Panc1 (cell line): ENCODE data around the gene KAT8. TPM values are rescaled to one million over a fixed set of nuclear protein-coding genes. Genes with fewer than 3 reads are reported as not detected.

Source experiments
- ATAC-seq: fragments of 200-7000 bp; cut with Tn5 transposase; 2 replicates; pipeline ENCODE4 v1.9.1; 2020; ENCODE audit warnings: mild to moderate bottlenecking, moderate library complexity
- BruUV-seq: library from RNA; stranded (reverse); fragments of 400-500 nt; replicated peaks from 2 replicates; lab custom pipeline; 2021; lab: Mats Ljungman, UMichigan
- CTCF ChIA-PET: fragments of 300-600 bp; sonication (Branson Sonifier 250); formaldehyde crosslinking; loops from one replicate; lab custom pipeline; 2022; ENCODE audit warnings: antibody characterized with exemption; lab: Charles Lee
- POLR2A ChIA-PET: fragments of 300-600 bp; sonication (Branson Sonifier 250); formaldehyde crosslinking; loops from one replicate; lab custom pipeline; 2022; ENCODE audit warnings: antibody characterized with exemption; lab: Charles Lee
- DNase-seq: peaks from one replicate; pipeline ENCODE4 v3.0.0-alpha.2; 2010; ENCODE audit warnings: low read depth, low spot score
- H3K27ac ChIP-seq: 2 replicates; pipeline ENCODE4 v1.5.1; 2011; ENCODE audit warnings: mild to moderate bottlenecking, low read length, inconsistent platforms
- H3K27me3 ChIP-seq: fragments of 200-500 bp; sonication (Bioruptor generic); 2 replicates; pipeline ENCODE4 v1.6.0; 2014; ENCODE audit warnings: low read length, inconsistent platforms; ENCODE audit not compliant: control insufficient read depth, insufficient read depth
- H3K36me3 ChIP-seq: fragments of 200-500 bp; sonication (Bioruptor generic); 2 replicates; pipeline ENCODE4 v1.5.1; 2014; ENCODE audit warnings: inconsistent platforms, mild to moderate bottlenecking, low read length, moderate library complexity; ENCODE audit not compliant: control insufficient read depth, insufficient read depth
- H3K4me1 ChIP-seq: 2 replicates; pipeline ENCODE4 v1.5.1; 2011; ENCODE audit warnings: inconsistent platforms, mild to moderate bottlenecking, low read length, moderate library complexity; ENCODE audit not compliant: control insufficient read depth, insufficient read depth
- H3K4me3 ChIP-seq, 2 experiments: 2 replicates each; pipeline ENCODE4 v1.5.1; 2011 to 2012; ENCODE audit warnings: low read depth in 2 of 2, low read length in 2 of 2, mild to moderate bottlenecking in 2 of 2, inconsistent platforms in 1 of 2, moderate library complexity in 1 of 2
- H3K9me3 ChIP-seq: fragments of 200-500 bp; sonication (Bioruptor generic); 2 replicates; pipeline ENCODE4 v1.5.1; 2014; ENCODE audit warnings: low read depth, mild to moderate bottlenecking, inconsistent platforms, low read length, moderate library complexity; ENCODE audit not compliant: control insufficient read depth, insufficient read depth
- CTCF ChIP-seq: fragments of 450-650 bp; IDR thresholded peaks from 2 replicates; pipeline ENCODE4 v1.5.1; 2017; ENCODE audit warnings: mild to moderate bottlenecking
- POLR2AphosphoS5 ChIP-seq: IDR thresholded peaks from 2 replicates; pipeline ENCODE4 v1.6.1; 2012; ENCODE audit warnings: mild to moderate bottlenecking, low read depth, low read length, moderate library complexity
- SIN3A ChIP-seq: IDR thresholded peaks from 2 replicates; pipeline ENCODE4 v1.6.1; 2012; ENCODE audit warnings: low read depth, mild to moderate bottlenecking, low read length, moderate library complexity, borderline replicate concordance; ENCODE audit not compliant: insufficient read depth
- TCF7L2 ChIP-seq: IDR thresholded peaks from 2 replicates; pipeline ENCODE4 v1.6.1; 2011; ENCODE audit warnings: mild to moderate bottlenecking, low read depth, low read length, inconsistent platforms
- in situ Hi-C: cut with HindIII; loops from 2 replicates; pipeline ENCODE4 v1.10.0; 2016; ENCODE audit warnings: low sequenced_read_pairs, low pct_unique_long_range_greater_than_20kb
- intact Hi-C: fragments of 100-400 bp; cut with micrococcal nuclease; formaldehyde crosslinking; loops from one replicate; pipeline ENCODE4 v1.10.0; 2022; ENCODE audit not compliant: unreplicated experiment
- total RNA-seq: library from RNA; stranded (reverse); gene quantifications from one replicate; pipeline ENCODE4 v1.2.1, GENCODE V29; 2021; ENCODE audit not compliant: unreplicated experiment
- TF ChIP-seq, protein P1 (sequence below), 2 experiments: IDR thresholded peaks; 2 replicates each; pipeline ENCODE4 v1.6.1; 2011 to 2012; ENCODE audit warnings: low read depth in 2 of 2, control low read depth in 1 of 2, low read length in 1 of 2, mild to moderate bottlenecking in 1 of 2, moderate library complexity in 1 of 2; ENCODE audit not compliant: insufficient read depth in 1 of 2

Gene KAT8
- total RNA-seq, 1 experiment from 2014 or later: 48.3 TPM

- CTCF ChIA-PET: interaction anchor here (0.7 kb wide), 1 partner anchor 237 kb away, joined by 5 read pairs; no protein-coding TSS in a partner anchor
- ATAC-seq: no peak
- intact Hi-C loops: no loop called here
Observed at GRCh38 chr16:31107465-31107867, 10.0 kb upstream of the KAT8 start.

GRCh38 chr16:31108035-31108793, 9.2 kb upstream of the KAT8 start, which contains the start of gene BCKDK:
Gene BCKDK (plus strand): TSS chr16:31108386. CDS start chr16:31109224, 838 bp downstream.
- ChIA-PET POLR2A (interaction anchor here (0.6 kb wide), 1 partner anchor 111 kb away, joined by 4 read pairs; no protein-coding TSS in a partner anchor), CTCF (no interaction called here)
- Histone ChIP-seq H3K4me1 (peaks cover 9% of the 10 kb centered on the region), H3K36me3 (no peaks in the 10 kb centered on the region; the same call in 1 of the 2 replicates), H3K9me3 (no peaks in the 10 kb centered on the region), H3K4me3 (peak within 1 kb of the TSS; percentile 78 to 94), H3K27ac (peak within 1 kb of the TSS; percentile 81), H3K27me3 (no peaks in the 10 kb centered on the region)
- TF ChIP-seq SIN3A (no peak), POLR2AphosphoS5 (peak; percentile 46)
- DNase-seq (no peak), ATAC-seq (peak; percentile 95)
- in situ Hi-C loops (no loop called here), intact Hi-C loops (no loop called here)
- no TSS peak for BruUV-seq

More at GRCh38 chr16:31107465-31107867, 10.0 kb upstream of the KAT8 start:
- in situ Hi-C loops: no loop called here
- no peak for TF ChIP-seq SIN3A
- TF ChIP-seq POLR2AphosphoS5: no peak
- TF ChIP-seq CTCF: no peak
- no peak for TF ChIP-seq TCF7L2
- TF ChIP-seq, protein P1, sequence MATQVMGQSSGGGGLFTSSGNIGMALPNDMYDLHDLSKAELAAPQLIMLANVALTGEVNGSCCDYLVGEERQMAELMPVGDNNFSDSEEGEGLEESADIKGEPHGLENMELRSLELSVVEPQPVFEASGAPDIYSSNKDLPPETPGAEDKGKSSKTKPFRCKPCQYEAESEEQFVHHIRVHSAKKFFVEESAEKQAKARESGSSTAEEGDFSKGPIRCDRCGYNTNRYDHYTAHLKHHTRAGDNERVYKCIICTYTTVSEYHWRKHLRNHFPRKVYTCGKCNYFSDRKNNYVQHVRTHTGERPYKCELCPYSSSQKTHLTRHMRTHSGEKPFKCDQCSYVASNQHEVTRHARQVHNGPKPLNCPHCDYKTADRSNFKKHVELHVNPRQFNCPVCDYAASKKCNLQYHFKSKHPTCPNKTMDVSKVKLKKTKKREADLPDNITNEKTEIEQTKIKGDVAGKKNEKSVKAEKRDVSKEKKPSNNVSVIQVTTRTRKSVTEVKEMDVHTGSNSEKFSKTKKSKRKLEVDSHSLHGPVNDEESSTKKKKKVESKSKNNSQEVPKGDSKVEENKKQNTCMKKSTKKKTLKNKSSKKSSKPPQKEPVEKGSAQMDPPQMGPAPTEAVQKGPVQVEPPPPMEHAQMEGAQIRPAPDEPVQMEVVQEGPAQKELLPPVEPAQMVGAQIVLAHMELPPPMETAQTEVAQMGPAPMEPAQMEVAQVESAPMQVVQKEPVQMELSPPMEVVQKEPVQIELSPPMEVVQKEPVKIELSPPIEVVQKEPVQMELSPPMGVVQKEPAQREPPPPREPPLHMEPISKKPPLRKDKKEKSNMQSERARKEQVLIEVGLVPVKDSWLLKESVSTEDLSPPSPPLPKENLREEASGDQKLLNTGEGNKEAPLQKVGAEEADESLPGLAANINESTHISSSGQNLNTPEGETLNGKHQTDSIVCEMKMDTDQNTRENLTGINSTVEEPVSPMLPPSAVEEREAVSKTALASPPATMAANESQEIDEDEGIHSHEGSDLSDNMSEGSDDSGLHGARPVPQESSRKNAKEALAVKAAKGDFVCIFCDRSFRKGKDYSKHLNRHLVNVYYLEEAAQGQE (IDR thresholded peaks at IDR 0.05; ENCODE audit: insufficient read depth in 1 of 2, low read depth in 2 of 2, low read length in 1 of 2): no peak
- no peaks in the 10 kb centered on the region for H3K27me3 ChIP-seq
- peak overlapping the region; percentile 81 for H3K27ac ChIP-seq
- peak overlapping the region in 1 of 2 experiments; percentile 78; a peak in 3 of 4 replicates for H3K4me3 ChIP-seq
- H3K9me3 ChIP-seq: no peaks in the 10 kb centered on the region
- no TSS peak for BruUV-seq
- no peak for DNase-seq
- POLR2A ChIA-PET: no interaction called here
- no peaks in the 10 kb centered on the region; the same call in 1 of the 2 replicates for H3K36me3 ChIP-seq
- H3K4me1 ChIP-seq: peaks cover 9% of the 10 kb centered on the region
